ENCODE results near the gene ZNF716.

Gene ZNF716

DNA sequence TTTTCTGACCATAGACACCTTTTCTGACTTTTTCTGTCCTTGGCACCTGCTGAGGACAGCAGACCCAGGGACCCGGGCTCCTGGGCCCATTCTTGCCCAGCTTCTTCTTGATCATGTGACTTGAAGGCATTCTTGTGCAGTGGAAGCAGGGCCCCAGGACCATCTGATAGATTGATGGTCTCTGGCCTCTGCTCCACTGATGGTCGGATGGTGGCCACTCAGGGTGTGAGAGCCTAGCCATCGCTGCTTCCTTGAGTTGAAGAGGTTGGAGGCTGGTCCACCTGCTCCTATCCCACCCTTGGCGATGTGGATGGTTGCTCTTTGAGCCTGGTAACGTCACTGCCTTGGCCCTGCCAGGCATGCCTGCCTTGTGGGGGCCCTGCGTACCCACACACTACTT lies 37.8 kb upstream of the ZNF716 start:
- in situ Hi-C loops (cut with MboI; ENCODE audit: low sequenced_read_pairs, unreplicated experiment), result no loop called here
- no peak for DNase-seq (ENCODE audit: low spot score)
- TF ChIP-seq, protein P1, sequence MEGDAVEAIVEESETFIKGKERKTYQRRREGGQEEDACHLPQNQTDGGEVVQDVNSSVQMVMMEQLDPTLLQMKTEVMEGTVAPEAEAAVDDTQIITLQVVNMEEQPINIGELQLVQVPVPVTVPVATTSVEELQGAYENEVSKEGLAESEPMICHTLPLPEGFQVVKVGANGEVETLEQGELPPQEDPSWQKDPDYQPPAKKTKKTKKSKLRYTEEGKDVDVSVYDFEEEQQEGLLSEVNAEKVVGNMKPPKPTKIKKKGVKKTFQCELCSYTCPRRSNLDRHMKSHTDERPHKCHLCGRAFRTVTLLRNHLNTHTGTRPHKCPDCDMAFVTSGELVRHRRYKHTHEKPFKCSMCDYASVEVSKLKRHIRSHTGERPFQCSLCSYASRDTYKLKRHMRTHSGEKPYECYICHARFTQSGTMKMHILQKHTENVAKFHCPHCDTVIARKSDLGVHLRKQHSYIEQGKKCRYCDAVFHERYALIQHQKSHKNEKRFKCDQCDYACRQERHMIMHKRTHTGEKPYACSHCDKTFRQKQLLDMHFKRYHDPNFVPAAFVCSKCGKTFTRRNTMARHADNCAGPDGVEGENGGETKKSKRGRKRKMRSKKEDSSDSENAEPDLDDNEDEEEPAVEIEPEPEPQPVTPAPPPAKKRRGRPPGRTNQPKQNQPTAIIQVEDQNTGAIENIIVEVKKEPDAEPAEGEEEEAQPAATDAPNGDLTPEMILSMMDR (IDR thresholded peaks at IDR 0.05; ENCODE audit: borderline replicate concordance, control extremely low read depth, extremely low read depth, insufficient read depth, missing control alignments), result no peak

DNA sequence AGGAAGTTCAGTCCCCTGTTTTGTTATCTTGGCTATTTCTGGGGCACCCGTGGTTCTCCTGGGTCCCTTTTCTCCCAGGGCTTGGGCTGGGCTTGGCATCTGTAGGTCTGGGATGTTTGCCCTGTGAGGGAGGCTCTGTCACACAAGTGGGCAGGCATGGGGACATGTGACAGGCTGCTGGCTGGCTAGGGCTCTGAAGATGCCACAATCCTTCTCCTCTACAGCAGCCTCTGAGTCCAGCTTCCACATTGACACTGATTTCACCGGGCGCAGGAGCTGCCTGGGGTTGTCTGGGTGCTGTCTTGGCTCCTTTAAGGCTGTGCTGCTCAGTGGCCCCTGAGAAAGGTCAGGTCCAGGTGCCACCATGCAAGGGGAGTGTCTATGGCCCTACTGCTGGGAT lies 37.4 kb upstream of the ZNF716 start:
- in situ Hi-C loops (cut with MboI; ENCODE audit: low sequenced_read_pairs, unreplicated experiment), result no loop called here
- TF ChIP-seq, protein P1 (IDR thresholded peaks at IDR 0.05; ENCODE audit: borderline replicate concordance, control extremely low read depth, extremely low read depth, insufficient read depth, missing control alignments), result no peak

DNA sequence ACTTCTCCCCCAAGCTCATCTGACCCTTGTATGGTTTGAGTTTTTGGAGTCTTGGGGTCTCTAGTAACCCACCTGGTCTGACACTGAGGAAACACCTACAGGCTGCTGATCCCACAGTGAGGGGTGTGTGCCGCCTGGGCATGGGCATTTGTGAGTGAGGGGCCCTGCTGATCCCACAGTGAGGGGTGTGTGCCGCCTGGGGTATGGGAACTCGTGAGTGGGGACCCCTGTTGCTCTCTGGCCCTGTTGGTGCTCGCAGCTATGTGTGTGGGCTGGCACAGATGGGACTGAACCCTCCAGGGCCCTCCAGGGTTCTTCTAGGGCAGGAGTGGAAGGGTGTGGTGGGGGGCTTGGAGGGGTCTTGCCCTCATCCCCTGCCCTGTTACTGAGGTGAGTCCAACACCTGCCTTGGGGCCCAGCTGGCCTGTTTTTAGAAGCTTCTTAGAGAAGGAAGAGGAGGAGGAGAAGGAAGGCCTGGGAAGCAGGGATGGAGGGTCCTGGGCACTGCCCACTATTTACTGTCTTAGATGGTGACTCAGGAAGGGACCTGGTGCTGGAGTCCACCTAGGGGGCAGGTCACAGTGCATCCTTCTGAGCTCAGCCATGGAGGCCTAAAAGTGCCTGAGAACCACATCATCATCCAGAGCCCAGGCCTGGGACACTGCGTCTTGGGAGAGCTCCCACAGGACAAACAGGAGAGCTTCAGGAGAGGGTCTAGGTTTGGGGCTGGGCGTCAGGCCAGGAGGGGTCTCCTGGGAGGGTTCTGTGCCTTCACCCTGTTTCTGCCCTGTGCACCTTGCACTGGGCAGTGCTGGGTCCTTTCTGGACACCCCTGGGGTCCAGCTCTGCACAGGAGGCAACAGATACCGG lies 36.2 kb upstream of the ZNF716 start:
- no peak for DNase-seq (ENCODE audit: low spot score)
- TF ChIP-seq, protein P1 (IDR thresholded peaks at IDR 0.05; ENCODE audit: borderline replicate concordance, control extremely low read depth, extremely low read depth, insufficient read depth, missing control alignments), result no peak
- in situ Hi-C loops (cut with MboI; ENCODE audit: low sequenced_read_pairs, unreplicated experiment), result no loop called here

More for the DNA sequence above, 37.4 kb upstream of the ZNF716 start:
- DNase-seq (ENCODE audit: low spot score), result no peak

DNA sequence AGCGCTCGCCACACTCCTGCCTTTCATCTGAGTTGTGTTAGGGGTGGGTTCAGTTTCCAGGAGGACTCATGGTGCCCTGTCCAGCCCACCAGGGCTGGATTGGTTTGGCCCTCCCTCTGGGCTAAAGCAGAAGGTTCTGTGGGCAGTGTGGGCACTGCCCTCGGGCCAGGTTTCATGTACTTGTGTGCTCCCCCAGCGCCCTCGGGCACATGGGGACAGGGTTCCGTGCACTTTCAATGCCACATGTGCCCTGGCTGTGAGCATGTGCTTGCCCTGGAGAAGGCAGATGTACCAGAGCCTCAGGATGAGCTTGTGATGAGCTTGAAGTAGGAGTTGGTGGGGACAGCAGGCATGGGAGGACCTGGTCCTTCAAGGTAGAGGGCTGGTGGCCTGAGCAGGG lies 35.6 kb upstream of the ZNF716 start:
- TF ChIP-seq, protein P1 (IDR thresholded peaks at IDR 0.05; ENCODE audit: borderline replicate concordance, control extremely low read depth, extremely low read depth, insufficient read depth, missing control alignments), result no peak
- in situ Hi-C loops (cut with MboI; ENCODE audit: low sequenced_read_pairs, unreplicated experiment), result no loop called here
- no peak for DNase-seq (ENCODE audit: low spot score)

DNA sequence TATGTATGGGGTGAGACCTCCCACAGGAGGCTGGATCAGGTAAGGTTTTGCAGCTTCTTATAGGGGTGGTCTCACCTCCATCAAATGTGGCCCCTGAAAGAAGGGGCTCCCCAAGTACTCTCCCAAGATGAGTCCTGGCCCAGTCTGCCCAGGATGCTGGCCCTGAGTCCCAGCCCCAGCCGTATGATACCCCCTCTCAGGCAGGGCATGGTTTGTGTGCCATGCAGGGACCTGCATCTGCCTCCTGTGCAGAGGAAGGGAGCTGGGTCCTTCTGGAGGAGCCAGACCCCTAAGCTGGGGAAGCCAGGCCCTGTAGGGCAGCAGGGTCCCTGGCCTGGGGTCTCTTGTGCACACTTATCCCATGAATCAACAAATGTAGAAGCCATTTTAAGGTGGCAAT lies 35.1 kb upstream of the ZNF716 start:
- no peak for DNase-seq (ENCODE audit: low spot score)
- in situ Hi-C loops (cut with MboI; ENCODE audit: low sequenced_read_pairs, unreplicated experiment), result no loop called here
- TF ChIP-seq, protein P1 (IDR thresholded peaks at IDR 0.05; ENCODE audit: borderline replicate concordance, control extremely low read depth, extremely low read depth, insufficient read depth, missing control alignments), result no peak

DNA sequence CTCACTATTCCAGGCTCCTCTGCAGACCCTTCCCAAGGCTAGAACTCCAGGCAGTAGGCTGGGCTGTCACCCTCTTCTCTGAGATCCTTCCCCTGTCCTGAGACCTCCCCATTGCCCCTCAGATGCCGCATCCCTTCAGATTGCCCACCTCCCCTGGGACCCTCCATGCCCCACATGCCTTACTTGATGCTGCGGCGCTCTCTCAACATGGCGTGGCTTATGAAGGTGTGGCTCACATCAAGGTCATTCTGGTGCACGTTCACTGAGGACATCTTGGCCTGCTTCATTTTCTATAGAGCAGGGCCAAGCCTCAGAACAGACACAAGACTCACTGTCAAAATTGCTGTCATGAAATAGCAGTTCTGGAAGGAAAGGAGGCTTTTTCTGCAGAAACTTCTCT lies 34.7 kb upstream of the ZNF716 start:
- TF ChIP-seq, protein P1 (IDR thresholded peaks at IDR 0.05; ENCODE audit: borderline replicate concordance, control extremely low read depth, extremely low read depth, insufficient read depth, missing control alignments), result no peak
- in situ Hi-C loops (cut with MboI; ENCODE audit: low sequenced_read_pairs, unreplicated experiment), result no loop called here
- DNase-seq (ENCODE audit: low spot score), result no peak
